Muscle layer of colon (tissue), 2 donors: ENCODE measurements around the gene UBR2.

ENCODE experiments used
- H3K27ac ChIP-seq: one replicate; pipeline ENCODE4 v1.7.0; 2013; ENCODE audit warnings: low read depth, mild to moderate bottlenecking, low read length, moderate library complexity
- H3K27me3 ChIP-seq, 2 donors: one replicate each; pipeline ENCODE4 v1.7.0; 2013; ENCODE audit warnings: low read length in 2 of 2, mild to moderate bottlenecking in 2 of 2; ENCODE audit not compliant: insufficient read depth in 2 of 2, control insufficient read depth in 1 of 2
- H3K36me3 ChIP-seq: one replicate; pipeline ENCODE4 v1.7.0; 2013; ENCODE audit warnings: mild to moderate bottlenecking, low read length; ENCODE audit not compliant: insufficient read depth
- H3K4me1 ChIP-seq: one replicate; pipeline ENCODE4 v1.7.0; 2013; ENCODE audit warnings: mild to moderate bottlenecking, low read length; ENCODE audit not compliant: insufficient read depth
- H3K4me3 ChIP-seq, 2 donors: one replicate each; pipeline ENCODE4 v1.7.0; 2013; ENCODE audit warnings: low read length in 2 of 2, low read depth in 1 of 2, mild to moderate bottlenecking in 1 of 2, moderate library complexity in 1 of 2
- H3K9ac ChIP-seq: one replicate; pipeline ENCODE4 v1.7.0; 2013; ENCODE audit warnings: low read length
- H3K9me3 ChIP-seq: one replicate; pipeline ENCODE4 v1.7.0; 2013; ENCODE audit warnings: mild to moderate bottlenecking, low read length
- donor health status: abdominal sarcoma.
- donor health status: Adenocarcinoma of cecum.

The UBR2 gene

DNA sequence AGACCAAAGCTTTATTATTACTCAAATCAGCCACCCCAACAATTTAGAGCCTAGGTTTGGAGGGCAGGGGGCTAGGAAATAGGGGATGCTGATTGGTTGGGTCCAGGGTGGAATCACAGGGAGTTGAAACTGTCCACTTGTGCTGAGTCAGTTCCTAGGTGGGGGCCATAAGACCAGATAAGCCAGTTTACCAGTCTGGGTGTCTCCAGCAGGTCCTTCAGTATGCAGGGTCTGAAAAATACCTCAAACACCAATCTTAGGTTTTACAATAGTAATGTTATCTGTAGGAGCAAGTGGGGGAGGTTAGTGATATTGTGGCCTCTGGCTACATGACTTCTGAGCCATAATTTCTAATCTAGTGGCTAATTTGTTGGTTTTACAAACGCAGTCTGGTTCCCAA is 63.2 kb downstream of the UBR2 start:
- Histone ChIP-seq H3K4me3 (no peak overlapping the region), H3K27me3 (no peaks in the 10 kb centered on the region), H3K9me3 (no peaks in the 10 kb centered on the region), H3K36me3 (peaks cover 28% of the 10 kb centered on the region), H3K27ac (no peak overlapping the region), H3K4me1 (no peaks in the 10 kb centered on the region), H3K9ac (no peak overlapping the region)

DNA sequence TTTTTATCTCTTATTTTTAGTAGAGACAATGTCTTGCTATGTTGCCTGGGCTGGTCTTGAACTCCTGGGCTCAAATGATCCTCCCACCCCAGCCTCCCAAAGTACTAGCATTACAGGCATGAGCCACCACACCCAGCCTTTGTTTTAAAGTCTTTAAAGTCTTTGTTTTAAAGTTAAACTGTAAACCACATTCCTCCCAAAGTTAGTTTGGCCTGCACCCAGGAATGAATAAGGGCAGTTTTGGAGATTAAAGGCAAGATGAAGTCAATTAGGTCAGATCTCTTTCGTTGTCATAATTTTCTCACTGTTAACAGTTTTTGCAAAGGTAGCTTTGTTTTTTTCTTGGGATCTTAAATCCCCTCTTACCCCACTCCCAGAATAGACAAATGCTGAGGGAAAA is 63.8 kb downstream of the UBR2 start:
- Histone ChIP-seq H3K4me3 (no peak overlapping the region), H3K36me3 (peaks cover 34% of the 10 kb centered on the region), H3K4me1 (no peaks in the 10 kb centered on the region), H3K27ac (no peak overlapping the region), H3K9me3 (no peaks in the 10 kb centered on the region), H3K9ac (no peak overlapping the region), H3K27me3 (no peaks in the 10 kb centered on the region)

DNA sequence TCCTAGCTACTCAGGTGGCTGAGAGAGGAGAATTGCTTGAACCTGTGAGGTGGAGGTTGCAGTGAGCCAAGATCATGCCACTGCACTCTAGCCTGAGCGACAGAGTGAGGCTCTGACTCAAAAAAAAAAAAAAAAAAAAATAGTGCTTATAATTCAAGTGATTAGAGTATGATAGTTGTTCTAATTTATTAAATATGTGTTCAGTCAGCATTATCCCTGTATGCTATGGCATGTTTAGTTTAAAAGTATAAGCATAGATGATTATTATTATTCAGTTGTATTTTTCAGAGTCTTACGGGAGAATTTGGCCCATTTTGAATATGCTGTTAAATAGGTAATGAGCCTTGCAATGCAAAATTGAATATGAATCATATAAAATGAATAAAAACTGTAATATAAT is 64.8 kb downstream of the UBR2 start:
- Histone ChIP-seq H3K27ac (no peak overlapping the region), H3K27me3 (no peaks in the 10 kb centered on the region), H3K36me3 (peaks cover 42% of the 10 kb centered on the region), H3K9ac (no peak overlapping the region), H3K9me3 (no peaks in the 10 kb centered on the region), H3K4me1 (no peaks in the 10 kb centered on the region), H3K4me3 (no peak overlapping the region)

DNA sequence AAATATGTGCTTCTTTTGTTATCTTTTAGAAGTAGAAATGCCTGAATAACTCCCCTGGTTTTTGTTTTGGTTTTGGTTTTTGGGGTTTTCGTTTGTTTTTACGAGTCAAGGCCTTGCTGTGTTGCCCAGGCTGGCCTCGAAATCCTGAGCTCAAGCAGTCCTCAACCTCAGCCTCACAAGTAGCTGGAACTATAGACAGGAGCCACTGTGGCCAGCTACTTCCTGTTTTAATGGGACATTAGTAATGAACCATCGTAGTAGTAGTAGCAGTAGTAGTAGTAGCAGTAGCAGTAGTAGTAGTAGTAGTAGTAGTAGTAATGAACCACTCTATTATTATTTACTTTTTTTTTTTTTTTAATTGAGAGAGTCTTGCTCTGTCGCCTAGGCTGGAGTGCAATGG is 66.0 kb downstream of the UBR2 start:
- Histone ChIP-seq H3K4me1 (no peaks in the 10 kb centered on the region), H3K27ac (no peak overlapping the region), H3K9ac (no peak overlapping the region), H3K9me3 (no peaks in the 10 kb centered on the region), H3K4me3 (no peak overlapping the region), H3K27me3 (no peaks in the 10 kb centered on the region), H3K36me3 (peaks cover 33% of the 10 kb centered on the region)

DNA sequence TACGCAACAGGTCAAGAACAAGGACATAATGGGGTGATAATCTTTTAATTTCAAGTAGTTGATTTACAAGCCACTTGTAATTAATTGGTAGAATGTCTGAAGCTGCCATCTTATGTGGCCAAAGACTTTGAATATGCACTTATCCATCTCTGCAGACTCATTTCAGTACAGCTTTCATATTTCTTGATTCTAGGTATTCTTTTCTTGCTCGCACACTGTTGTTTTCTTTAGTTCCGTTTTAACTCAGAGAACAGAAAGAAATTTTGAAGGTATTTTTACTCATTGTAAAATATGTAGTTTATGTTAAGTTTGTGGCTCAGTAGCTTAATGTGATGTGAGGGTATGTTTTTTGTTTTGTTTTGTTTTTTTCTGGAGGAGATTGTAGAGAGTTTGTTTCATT is 73.9 kb downstream of the UBR2 start:
- no peaks in the 10 kb centered on the region for H3K27me3 ChIP-seq
- no peak overlapping the region for H3K4me3 ChIP-seq
- no peak overlapping the region for H3K27ac ChIP-seq
- no peak overlapping the region for H3K9ac ChIP-seq
- H3K4me1 ChIP-seq: no peaks in the 10 kb centered on the region
- no peaks in the 10 kb centered on the region for H3K9me3 ChIP-seq
- peaks cover 52% of the 10 kb centered on the region for H3K36me3 ChIP-seq

DNA sequence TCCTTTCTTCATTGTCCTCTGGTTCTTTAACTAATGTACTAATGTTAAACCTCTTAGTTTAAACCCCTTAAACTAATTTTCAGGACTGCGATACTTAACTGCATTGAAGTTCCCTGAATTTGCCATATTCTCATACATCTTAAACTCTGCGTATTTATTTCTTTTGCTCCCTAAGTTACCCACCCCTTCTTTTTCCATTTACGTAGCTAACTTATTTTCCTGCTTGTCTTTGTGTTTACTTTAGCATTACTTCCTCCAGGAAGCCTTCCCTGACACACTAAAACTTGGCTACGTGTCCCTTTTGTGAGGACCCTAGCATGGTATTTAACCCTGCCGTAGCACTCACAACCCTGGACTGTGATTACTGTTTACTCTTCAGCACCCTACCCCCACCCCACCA is 79.0 kb downstream of the UBR2 start:
- Histone ChIP-seq H3K27me3 (no peaks in the 10 kb centered on the region), H3K4me3 (no peak overlapping the region), H3K9ac (no peak overlapping the region), H3K9me3 (no peaks in the 10 kb centered on the region), H3K36me3 (peaks cover 50% of the 10 kb centered on the region), H3K27ac (no peak overlapping the region), H3K4me1 (no peaks in the 10 kb centered on the region)

DNA sequence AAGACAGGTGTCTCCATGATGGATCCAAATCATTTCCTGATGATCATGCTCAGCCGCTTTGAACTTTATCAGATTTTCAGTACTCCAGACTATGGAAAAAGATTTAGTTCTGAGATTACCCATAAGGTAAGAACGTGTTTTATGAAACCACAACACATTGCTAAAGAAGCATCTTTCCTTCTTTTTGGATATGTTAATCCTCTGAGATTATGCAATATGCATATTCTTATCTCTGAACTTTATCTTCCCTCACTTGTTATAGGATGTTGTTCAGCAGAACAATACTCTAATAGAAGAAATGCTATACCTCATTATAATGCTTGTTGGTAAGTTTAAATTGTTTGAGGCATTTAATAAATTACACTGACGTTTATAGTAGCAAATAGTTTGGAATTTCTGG is 80.4 kb downstream of the UBR2 start:
- no peaks in the 10 kb centered on the region for H3K4me1 ChIP-seq
- H3K9me3 ChIP-seq: no peaks in the 10 kb centered on the region
- no peak overlapping the region for H3K27ac ChIP-seq
- no peak overlapping the region for H3K4me3 ChIP-seq
- no peak overlapping the region for H3K9ac ChIP-seq
- peaks cover 49% of the 10 kb centered on the region for H3K36me3 ChIP-seq
- H3K27me3 ChIP-seq: no peaks in the 10 kb centered on the region

DNA sequence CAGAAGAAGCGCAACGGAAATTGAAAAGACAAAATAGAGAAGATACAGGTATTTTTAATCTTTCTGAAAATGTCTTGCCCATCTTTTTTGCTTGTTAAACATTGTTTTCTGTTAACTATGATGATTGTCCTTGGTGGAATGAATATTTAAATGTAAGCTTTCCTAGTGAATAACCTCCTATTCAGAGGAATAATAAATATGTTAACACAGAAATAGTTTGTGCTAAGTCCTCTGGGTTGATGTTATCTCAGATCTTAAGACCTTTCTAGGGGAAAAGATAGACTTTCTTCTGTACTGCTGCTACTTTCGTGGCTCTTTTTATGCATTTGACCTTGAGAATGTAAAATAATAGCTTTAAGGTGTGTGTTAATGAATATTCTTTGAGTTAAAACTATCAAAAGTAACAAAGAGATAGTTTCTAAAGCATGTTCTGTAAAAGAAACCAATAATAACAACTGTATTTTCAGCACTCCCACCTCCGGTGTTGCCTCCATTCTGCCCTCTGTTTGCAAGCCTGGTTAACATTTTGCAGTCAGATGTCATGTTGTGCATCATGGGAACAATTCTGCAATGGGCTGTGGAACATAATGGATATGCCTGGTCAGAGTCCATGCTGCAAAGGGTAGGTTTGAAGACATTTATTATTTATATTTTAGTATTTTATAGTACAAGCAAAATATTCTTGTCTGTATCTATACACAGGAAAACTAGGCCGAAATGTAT is 88.4 kb downstream of the UBR2 start:
- Histone ChIP-seq H3K4me3 (no peak overlapping the region), H3K9me3 (no peaks in the 10 kb centered on the region), H3K9ac (no peak overlapping the region), H3K27me3 (no peaks in the 10 kb centered on the region), H3K27ac (no peak overlapping the region), H3K4me1 (no peaks in the 10 kb centered on the region), H3K36me3 (peaks cover 54% of the 10 kb centered on the region)

DNA sequence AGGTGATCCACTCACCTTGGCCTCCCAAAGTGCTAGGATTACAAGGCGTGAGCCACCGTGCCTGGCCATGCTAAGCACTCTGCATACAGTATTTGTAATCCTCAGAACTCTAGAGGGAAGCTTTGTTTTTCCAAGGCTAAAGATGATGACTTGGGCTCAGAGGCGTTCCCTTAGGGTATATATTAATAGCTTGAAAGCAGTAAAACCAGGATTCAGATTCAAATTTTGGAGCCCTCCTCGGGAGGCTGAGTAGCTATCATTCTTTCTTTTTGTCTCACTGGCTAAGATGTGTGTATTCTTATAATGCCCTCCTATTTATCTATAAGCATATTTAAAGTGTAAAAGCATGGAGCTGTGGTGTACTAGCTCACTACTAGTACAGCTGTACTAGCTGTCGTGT is 90.0 kb downstream of the UBR2 start:
- H3K4me1 ChIP-seq: no peaks in the 10 kb centered on the region
- H3K36me3 ChIP-seq: peaks cover 59% of the 10 kb centered on the region
- no peak overlapping the region for H3K4me3 ChIP-seq
- no peaks in the 10 kb centered on the region for H3K9me3 ChIP-seq
- no peaks in the 10 kb centered on the region for H3K27me3 ChIP-seq
- no peak overlapping the region for H3K27ac ChIP-seq
- H3K9ac ChIP-seq: no peak overlapping the region

DNA sequence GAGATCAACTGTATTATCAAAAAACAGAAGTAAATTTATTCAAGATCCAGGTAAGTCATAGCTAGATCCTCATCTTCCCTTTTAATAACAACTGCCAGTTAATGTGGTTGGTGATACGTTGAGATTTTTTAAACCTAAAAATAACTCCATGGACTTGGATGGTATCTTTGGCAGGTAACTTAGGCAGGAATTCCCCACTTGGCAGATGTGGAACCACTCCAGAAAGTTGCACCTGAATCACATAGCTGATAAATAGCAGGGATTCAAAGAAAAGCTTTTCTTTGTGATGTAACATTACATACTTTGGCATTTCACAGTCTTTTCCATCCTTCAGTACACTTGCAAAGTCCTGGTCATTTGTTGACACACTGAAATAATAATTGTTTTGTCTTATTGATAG is 96.0 kb downstream of the UBR2 start:
- Histone ChIP-seq H3K9me3 (no peaks in the 10 kb centered on the region), H3K4me1 (no peaks in the 10 kb centered on the region), H3K9ac (no peak overlapping the region), H3K36me3 (peaks cover 68% of the 10 kb centered on the region), H3K4me3 (no peak overlapping the region), H3K27ac (no peak overlapping the region), H3K27me3 (no peaks in the 10 kb centered on the region)

DNA sequence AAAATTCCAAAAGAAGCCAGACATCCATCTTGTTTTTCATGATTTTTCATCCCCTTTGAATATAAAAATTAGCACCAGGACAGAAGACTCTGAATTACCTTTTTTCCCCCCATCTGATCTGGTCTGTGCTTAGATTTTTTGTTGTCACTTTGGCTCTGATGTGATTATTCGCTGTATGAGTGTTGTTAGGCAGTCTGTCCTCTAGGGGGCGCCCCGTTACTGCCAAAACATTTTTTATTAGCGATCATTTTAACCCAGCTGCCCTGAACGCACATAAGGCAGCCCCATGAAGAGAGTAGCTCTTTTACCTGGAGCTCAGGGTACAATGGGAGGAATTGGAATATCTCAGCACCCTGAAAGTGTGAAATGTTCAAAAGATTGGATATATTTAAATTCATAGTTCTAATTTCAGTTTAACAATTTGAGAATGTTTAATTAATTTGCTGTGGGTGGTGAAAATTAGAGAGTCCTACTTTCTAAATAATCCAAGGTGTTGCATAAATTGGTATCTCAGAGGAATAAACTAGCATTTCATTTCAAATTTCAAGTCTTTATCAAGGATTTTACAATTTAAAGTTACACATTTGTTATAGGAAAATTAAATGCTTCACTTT is 97.8 kb downstream of the UBR2 start:
- H3K27me3 ChIP-seq: no peaks in the 10 kb centered on the region
- peaks cover 69% of the 10 kb centered on the region for H3K36me3 ChIP-seq
- H3K9ac ChIP-seq: no peak overlapping the region
- no peaks in the 10 kb centered on the region for H3K4me1 ChIP-seq
- H3K9me3 ChIP-seq: no peaks in the 10 kb centered on the region
- no peak overlapping the region for H3K27ac ChIP-seq
- no peak overlapping the region for H3K4me3 ChIP-seq

DNA sequence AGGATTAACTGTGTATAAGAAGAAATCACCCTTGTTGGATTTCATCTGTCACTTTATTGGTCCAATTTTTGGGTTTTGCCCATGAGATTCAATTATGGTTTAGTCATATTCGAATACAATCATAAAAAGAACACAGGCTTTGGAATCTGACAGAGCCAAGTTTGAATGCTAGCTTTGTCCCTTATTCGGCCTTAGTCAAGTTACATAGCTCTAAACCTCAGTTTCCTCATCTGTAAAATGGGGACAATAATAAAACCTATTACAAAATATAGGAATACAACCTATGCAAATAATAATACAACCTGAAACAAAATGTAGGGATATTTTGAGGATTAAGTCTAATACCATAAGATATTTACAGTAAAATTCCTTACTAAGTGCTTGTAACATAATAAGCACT is 100.9 kb downstream of the UBR2 start:
- Histone ChIP-seq H3K4me1 (no peaks in the 10 kb centered on the region), H3K27me3 (no peaks in the 10 kb centered on the region), H3K36me3 (peaks cover 75% of the 10 kb centered on the region), H3K9ac (no peak overlapping the region), H3K9me3 (no peaks in the 10 kb centered on the region), H3K27ac (no peak overlapping the region), H3K4me3 (no peak overlapping the region)
